NT2/D1 (cell line): ENCODE results near the gene MT1B.

Experiments used
- SUZ12 ChIP-seq: IDR thresholded peaks from 2 replicates; pipeline ENCODE4 v1.6.1; 2011; ENCODE audit not compliant: insufficient read length, insufficient read depth; ENCODE audit errors: extremely low read depth
- YY1 ChIP-seq: IDR thresholded peaks from 2 replicates; pipeline ENCODE4 v1.6.1; 2011; ENCODE audit not compliant: insufficient read length, insufficient read depth

- no peak for TF ChIP-seq YY1
- no peak for TF ChIP-seq SUZ12
These were observed 44.5 kb upstream of the MT1B start for GRCh38 chr16:56607109-56607618.
